ENCODE data around the gene MEI4.
"Not testable (repeated sequence)": the region's sequence is repeated elsewhere in the genome, so short reads cannot be mapped to it uniquely, and the experiment has no call there.

Gene MEI4

DNA sequence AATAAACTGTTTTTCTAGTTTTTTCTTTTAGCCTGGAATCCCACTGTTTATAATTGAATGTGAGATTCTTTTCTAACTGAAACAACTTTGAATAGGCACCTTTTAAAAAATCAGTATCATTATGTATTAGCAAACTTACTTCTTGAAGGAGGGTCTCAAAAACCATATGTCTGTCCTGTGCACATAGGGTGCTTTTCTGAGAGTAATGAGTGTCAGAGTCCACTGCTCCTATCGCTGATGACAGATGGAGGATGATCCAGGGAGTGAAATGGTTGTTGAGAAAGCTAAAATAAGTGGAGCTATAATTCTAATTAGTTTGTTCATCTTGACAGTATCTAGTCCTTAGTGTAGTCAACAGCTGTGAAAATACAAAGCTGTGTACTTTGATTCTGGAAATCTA is 35.8 kb downstream of the MEI4 start:
- no peaks in the 10 kb centered on the region for H3K4me1 ChIP-seq (ENCODE audit: insufficient read depth, poor library complexity, severe bottlenecking)
- H3K36me3 ChIP-seq (ENCODE audit: low read depth), result no peaks in the 10 kb centered on the region
- DNase-seq (ENCODE audit: low spot score) (no peak), ATAC-seq (ENCODE audit: low read depth) (no peak)
- no peaks in the 10 kb centered on the region for H3K27me3 ChIP-seq (ENCODE audit: insufficient read depth, poor library complexity, severe bottlenecking)
- no peak overlapping the region for H3K4me3 ChIP-seq (ENCODE audit: severe bottlenecking)
- TF ChIP-seq, protein P1, sequence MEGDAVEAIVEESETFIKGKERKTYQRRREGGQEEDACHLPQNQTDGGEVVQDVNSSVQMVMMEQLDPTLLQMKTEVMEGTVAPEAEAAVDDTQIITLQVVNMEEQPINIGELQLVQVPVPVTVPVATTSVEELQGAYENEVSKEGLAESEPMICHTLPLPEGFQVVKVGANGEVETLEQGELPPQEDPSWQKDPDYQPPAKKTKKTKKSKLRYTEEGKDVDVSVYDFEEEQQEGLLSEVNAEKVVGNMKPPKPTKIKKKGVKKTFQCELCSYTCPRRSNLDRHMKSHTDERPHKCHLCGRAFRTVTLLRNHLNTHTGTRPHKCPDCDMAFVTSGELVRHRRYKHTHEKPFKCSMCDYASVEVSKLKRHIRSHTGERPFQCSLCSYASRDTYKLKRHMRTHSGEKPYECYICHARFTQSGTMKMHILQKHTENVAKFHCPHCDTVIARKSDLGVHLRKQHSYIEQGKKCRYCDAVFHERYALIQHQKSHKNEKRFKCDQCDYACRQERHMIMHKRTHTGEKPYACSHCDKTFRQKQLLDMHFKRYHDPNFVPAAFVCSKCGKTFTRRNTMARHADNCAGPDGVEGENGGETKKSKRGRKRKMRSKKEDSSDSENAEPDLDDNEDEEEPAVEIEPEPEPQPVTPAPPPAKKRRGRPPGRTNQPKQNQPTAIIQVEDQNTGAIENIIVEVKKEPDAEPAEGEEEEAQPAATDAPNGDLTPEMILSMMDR (IDR thresholded peaks at IDR 0.05; ENCODE audit: poor library complexity, severe bottlenecking), result no peak
- H3K27ac ChIP-seq (ENCODE audit: poor library complexity, severe bottlenecking), result no peak overlapping the region
- no peaks in the 10 kb centered on the region for H3K9me3 ChIP-seq (ENCODE audit: severe bottlenecking)

DNA sequence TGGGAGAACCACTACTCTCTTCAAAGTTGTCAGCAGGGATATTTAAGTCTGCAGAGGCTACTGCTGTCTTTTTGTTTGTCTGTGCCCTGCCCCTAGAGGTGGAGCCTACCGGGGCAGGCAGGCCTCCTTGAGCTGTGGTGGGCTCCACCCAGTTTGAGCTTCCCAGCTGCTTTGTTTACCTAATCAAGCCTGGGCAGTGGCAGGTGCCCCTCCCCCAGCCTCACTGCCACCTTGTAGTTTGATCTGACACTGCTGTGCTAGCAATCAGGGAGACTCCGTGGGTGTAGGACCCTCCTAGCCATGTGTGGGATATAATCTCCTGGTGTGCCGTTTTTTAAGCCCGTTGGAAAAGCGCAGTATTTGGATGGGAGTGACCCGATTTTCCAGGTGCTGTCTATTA is 47.3 kb downstream of the MEI4 start:
- not testable (repeated sequence) for H3K27me3 ChIP-seq (ENCODE audit: insufficient read depth, poor library complexity, severe bottlenecking); H3K9me3 ChIP-seq (ENCODE audit: severe bottlenecking); H3K36me3 ChIP-seq (ENCODE audit: low read depth); H3K4me3 ChIP-seq (ENCODE audit: severe bottlenecking); H3K27ac ChIP-seq (ENCODE audit: poor library complexity, severe bottlenecking); ATAC-seq (ENCODE audit: low read depth); H3K4me1 ChIP-seq (ENCODE audit: insufficient read depth, poor library complexity, severe bottlenecking); DNase-seq (ENCODE audit: low spot score)

DNA sequence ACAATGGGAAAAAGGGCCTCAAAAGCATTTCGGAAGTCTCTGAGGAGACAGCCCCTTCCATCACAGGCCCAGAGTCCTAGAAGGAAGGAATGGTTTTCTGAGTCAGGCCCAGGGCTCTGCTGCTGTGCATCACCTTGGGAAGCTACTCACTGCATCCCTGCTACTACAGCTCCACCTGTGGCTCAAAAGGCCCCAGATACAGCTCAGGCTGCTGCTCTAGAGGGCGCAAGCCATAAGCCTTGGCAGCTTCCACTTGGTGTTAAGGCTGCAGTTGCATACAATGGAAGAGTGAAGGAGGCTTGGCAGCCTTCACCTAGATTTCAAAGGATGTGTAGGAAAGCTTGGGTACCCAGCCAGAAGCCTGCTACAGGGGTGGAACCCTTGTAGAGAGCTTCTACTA is 54.8 kb downstream of the MEI4 start:
- no peaks in the 10 kb centered on the region for H3K27me3 ChIP-seq (ENCODE audit: insufficient read depth, poor library complexity, severe bottlenecking)
- DNase-seq (ENCODE audit: low spot score) (no peak), ATAC-seq (ENCODE audit: low read depth) (no peak)
- no peak overlapping the region for H3K4me3 ChIP-seq (ENCODE audit: severe bottlenecking)
- H3K27ac ChIP-seq (ENCODE audit: poor library complexity, severe bottlenecking), result no peak overlapping the region
- H3K36me3 ChIP-seq (ENCODE audit: low read depth), result no peaks in the 10 kb centered on the region
- TF ChIP-seq, protein P1 (IDR thresholded peaks at IDR 0.05; ENCODE audit: poor library complexity, severe bottlenecking), result no peak
- no peaks in the 10 kb centered on the region for H3K9me3 ChIP-seq (ENCODE audit: severe bottlenecking)
- no peaks in the 10 kb centered on the region for H3K4me1 ChIP-seq (ENCODE audit: insufficient read depth, poor library complexity, severe bottlenecking)

DNA sequence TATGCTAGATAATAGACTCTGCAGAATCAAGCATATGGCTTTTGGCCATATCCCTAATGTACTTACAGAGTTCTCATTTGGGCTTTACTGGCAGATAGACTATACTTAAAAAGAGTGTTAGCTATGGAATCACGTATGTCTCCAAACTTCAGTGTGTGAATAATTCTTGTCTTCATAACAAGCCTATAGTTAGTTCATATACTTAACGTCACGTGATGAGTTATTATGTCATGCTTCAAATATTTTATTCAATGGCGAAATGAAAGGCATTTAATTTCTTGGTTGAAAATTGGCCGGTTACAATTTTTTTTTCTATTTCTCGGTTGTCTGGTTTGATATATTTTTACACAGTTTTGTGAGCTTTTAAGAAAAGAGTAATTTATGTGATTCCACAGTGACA is 62.7 kb downstream of the MEI4 start:
- H3K4me1 ChIP-seq (ENCODE audit: insufficient read depth, poor library complexity, severe bottlenecking), result no peaks in the 10 kb centered on the region
- no peak overlapping the region for H3K27ac ChIP-seq (ENCODE audit: poor library complexity, severe bottlenecking)
- DNase-seq (ENCODE audit: low spot score) (no peak), ATAC-seq (ENCODE audit: low read depth) (no peak)
- H3K9me3 ChIP-seq (ENCODE audit: severe bottlenecking), result no peaks in the 10 kb centered on the region
- H3K27me3 ChIP-seq (ENCODE audit: insufficient read depth, poor library complexity, severe bottlenecking), result no peaks in the 10 kb centered on the region
- H3K36me3 ChIP-seq (ENCODE audit: low read depth), result no peaks in the 10 kb centered on the region
- TF ChIP-seq, protein P1 (IDR thresholded peaks at IDR 0.05; ENCODE audit: poor library complexity, severe bottlenecking), result no peak
- H3K4me3 ChIP-seq (ENCODE audit: severe bottlenecking), result no peak overlapping the region

DNA sequence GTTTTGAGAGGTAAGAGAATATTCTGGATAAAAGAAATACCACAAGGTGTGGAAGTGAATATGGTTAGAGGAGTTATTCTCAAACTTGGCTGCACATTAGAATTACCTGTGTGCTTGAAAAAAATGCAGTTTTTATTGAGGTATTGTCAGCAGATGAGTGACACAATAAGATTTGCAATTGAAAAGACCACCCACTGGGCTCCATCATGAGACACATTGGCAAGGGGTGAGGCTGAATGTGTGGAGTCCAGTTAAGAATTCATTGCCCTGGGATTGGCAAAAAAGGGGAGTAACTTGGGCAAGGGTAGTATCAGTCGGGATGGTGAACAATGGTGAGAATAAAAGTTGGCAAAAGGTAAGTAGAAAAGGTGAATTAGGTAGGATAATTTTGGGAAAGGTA is 63.5 kb downstream of the MEI4 start:
- ATAC-seq (ENCODE audit: low read depth), result no peak
- Histone ChIP-seq H3K36me3 (ENCODE audit: low read depth) (no peaks in the 10 kb centered on the region), H3K9me3 (ENCODE audit: severe bottlenecking) (no peaks in the 10 kb centered on the region), H3K27ac (ENCODE audit: poor library complexity, severe bottlenecking) (no peak overlapping the region), H3K4me3 (ENCODE audit: severe bottlenecking) (no peak overlapping the region), H3K4me1 (ENCODE audit: insufficient read depth, poor library complexity, severe bottlenecking) (no peaks in the 10 kb centered on the region), H3K27me3 (ENCODE audit: insufficient read depth, poor library complexity, severe bottlenecking) (no peaks in the 10 kb centered on the region)
- TF ChIP-seq, protein P1 (IDR thresholded peaks at IDR 0.05; ENCODE audit: poor library complexity, severe bottlenecking), result no peak
- DNase-seq (ENCODE audit: low spot score), result no peak

DNA sequence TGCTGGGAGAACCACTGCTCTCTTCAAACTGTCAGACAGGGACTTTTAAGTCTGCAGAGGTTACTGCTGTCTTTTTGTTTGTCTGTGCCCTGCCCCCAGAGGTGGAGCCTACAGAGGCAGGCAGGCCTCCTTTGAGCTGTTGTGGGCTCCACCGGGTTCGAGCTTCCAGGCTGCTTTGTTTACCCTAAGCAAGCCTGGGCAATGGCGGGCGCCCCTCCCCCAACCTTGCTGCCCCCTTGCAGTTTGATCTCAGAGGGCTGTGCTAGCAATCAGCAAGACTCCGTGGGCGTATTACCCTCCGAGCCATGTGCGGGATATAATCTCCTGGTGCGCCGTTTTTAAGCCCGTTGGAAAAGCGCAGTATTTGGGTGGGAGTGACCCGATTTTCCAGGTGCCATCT is 83.2 kb downstream of the MEI4 start:
- H3K36me3 ChIP-seq (ENCODE audit: low read depth); H3K27ac ChIP-seq (ENCODE audit: poor library complexity, severe bottlenecking); DNase-seq (ENCODE audit: low spot score); ATAC-seq (ENCODE audit: low read depth); H3K27me3 ChIP-seq (ENCODE audit: insufficient read depth, poor library complexity, severe bottlenecking); H3K9me3 ChIP-seq (ENCODE audit: severe bottlenecking); H3K4me1 ChIP-seq (ENCODE audit: insufficient read depth, poor library complexity, severe bottlenecking); H3K4me3 ChIP-seq (ENCODE audit: severe bottlenecking): not testable (repeated sequence)

All from RWPE2 (cell line).